ENCODE data around the gene DPH2.
A peak's percentile ranks its signal among the peaks of the same experiment; 100 is the strongest.

DPH2 gene

DNA sequence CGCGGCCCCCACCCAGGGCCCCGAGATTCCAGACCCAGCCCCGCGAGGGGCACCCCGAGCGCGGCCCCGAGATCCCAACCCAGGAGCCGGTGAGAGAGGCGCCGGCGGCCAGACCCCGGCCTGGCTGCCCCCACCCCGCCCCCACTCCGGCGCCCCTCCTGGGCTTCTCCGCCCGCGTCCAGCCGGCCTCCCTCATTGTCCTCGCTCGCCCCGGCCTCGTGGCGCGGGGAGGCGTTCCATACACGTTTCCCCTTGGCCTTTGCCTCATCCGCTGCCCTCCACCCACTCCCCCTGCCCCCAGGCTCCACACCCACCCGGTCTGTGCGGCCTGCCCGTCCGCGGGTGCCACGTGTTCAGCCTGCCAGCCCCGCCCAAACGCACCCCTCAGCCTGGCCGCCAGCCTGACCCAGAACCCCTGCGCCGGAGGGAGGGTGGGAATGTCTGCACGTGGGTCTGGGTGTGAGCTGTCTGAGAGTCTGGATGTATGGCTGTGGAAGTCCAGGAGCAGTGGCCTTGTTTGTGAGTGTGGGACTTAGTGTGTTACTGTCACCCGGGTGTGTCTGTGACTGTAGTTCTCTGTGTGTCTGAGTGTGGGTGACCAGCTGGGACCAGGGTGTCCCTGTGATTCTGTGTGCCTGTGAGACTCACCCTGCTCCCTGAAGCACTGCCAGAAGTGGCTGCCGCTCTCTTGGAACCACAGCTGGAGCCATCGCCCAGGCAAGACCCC lies 9.9 kb downstream of the DPH2 start:
- Histone ChIP-seq H3K9me3 (replicated peaks; ENCODE audit: low read length) (no peaks in the 10 kb centered on the region), H3K4me2 (ENCODE audit: low read length) (peak overlapping the region; percentile 99), H3K27me3 (ENCODE audit: control insufficient read depth, insufficient read depth, low read length) (no peaks in the 10 kb centered on the region), H3K36me3 (ENCODE audit: insufficient read depth, low read length) (peaks cover 41% of the 10 kb centered on the region), H3K4me1 (ENCODE audit: control insufficient read depth, insufficient read depth, low read length) (peaks cover 55% of the 10 kb centered on the region), H3K4me3 (ENCODE audit: low read length) (peak overlapping the region; percentile 89), H3K9ac (ENCODE audit: low read depth, low read length) (peak overlapping the region; percentile 83)

DNA sequence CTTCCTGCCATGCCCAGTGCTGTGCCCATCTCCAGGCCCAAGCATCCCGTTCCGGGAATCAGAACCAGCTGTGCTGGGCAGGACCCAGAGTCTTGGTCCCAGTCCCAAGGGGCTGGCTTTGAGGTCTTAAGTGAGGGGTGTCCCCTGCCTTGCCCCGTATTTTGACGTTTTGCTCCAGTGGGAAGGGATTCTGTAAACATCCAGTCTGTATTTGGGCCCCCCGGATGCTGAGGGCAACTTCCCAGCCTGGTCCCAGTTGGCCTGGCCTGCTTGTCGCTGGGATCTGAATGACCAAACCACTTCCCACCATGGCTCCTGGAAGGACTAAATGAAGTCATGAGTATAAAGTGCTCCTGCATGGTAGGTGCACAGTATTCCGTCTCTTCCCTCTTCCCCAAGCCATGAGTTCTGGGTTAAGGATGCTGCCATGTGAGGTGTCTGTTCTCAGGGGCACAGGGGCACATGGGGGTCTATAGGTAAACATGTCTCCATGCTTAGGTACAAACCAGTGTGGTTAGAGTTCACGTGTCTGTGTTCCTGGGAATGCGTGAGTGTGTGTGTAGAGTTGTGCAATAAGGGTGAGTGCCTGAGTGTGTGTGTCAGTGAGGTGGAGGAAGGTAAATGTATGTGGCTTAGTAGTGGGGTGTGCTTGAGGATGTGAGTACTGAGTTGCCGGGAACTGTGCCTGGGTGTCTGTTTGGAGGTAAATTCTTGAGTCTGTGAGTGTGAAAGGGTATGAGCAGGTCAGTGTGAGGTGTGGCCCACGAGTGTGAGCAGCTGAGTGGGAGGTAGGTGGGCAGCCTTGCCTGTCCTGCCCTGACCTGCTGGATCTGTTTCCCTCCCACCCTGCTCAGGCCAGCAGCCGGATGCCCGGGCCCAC lies 10.7 kb downstream of the DPH2 start:
- Histone ChIP-seq H3K4me3 (ENCODE audit: low read length) (peak overlapping the region; percentile 89), H3K9ac (ENCODE audit: low read depth, low read length) (peak overlapping the region; percentile 83), H3K27me3 (ENCODE audit: control insufficient read depth, insufficient read depth, low read length) (no peaks in the 10 kb centered on the region), H3K4me1 (ENCODE audit: control insufficient read depth, insufficient read depth, low read length) (peaks cover 55% of the 10 kb centered on the region), H3K36me3 (ENCODE audit: insufficient read depth, low read length) (peaks cover 43% of the 10 kb centered on the region), H3K9me3 (replicated peaks; ENCODE audit: low read length) (no peaks in the 10 kb centered on the region), H3K4me2 (ENCODE audit: low read length) (peak overlapping the region; percentile 99)

DNA sequence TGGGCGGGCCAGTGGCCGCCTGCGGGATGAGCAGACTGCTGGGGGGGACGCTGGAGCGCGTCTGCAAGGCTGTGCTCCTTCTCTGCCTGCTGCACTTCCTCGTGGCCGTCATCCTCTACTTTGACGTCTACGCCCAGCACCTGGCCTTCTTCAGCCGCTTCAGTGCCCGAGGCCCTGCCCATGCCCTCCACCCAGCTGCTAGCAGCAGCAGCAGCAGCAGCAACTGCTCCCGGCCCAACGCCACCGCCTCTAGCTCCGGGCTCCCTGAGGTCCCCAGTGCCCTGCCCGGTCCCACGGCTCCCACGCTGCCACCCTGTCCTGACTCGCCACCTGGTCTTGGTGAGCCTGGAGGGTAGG lies 11.3 kb downstream of the DPH2 start:
- Histone ChIP-seq H3K4me2 (ENCODE audit: low read length) (peak overlapping the region; percentile 99), H3K4me1 (ENCODE audit: control insufficient read depth, insufficient read depth, low read length) (peaks cover 50% of the 10 kb centered on the region), H3K27me3 (ENCODE audit: control insufficient read depth, insufficient read depth, low read length) (no peaks in the 10 kb centered on the region), H3K4me3 (ENCODE audit: low read length) (peak overlapping the region; percentile 89), H3K9me3 (replicated peaks; ENCODE audit: low read length) (no peaks in the 10 kb centered on the region), H3K36me3 (ENCODE audit: insufficient read depth, low read length) (peaks cover 49% of the 10 kb centered on the region), H3K9ac (ENCODE audit: low read depth, low read length) (no peak overlapping the region)

DNA sequence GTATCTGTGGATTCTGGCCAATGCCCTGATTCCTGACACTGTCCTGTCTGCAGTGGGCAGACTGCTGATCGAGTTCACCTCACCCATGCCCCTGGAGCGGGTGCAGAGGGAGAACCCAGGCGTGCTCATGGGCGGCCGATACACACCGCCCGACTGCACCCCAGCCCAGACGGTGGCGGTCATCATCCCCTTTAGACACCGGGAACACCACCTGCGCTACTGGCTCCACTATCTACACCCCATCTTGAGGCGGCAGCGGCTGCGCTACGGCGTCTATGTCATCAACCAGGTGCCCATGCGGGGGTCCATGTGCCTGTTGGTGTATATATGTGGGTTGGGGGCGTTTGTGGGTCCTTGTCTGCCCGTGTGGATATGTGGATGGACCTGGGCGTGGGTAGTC lies 11.8 kb downstream of the DPH2 start:
- Histone ChIP-seq H3K4me1 (ENCODE audit: control insufficient read depth, insufficient read depth, low read length) (peaks cover 45% of the 10 kb centered on the region), H3K9me3 (replicated peaks; ENCODE audit: low read length) (no peaks in the 10 kb centered on the region), H3K4me2 (ENCODE audit: low read length) (peak overlapping the region; percentile 99), H3K36me3 (ENCODE audit: insufficient read depth, low read length) (peaks cover 48% of the 10 kb centered on the region), H3K9ac (ENCODE audit: low read depth, low read length) (no peak overlapping the region), H3K4me3 (ENCODE audit: low read length) (no peak overlapping the region), H3K27me3 (ENCODE audit: control insufficient read depth, insufficient read depth, low read length) (no peaks in the 10 kb centered on the region)

DNA sequence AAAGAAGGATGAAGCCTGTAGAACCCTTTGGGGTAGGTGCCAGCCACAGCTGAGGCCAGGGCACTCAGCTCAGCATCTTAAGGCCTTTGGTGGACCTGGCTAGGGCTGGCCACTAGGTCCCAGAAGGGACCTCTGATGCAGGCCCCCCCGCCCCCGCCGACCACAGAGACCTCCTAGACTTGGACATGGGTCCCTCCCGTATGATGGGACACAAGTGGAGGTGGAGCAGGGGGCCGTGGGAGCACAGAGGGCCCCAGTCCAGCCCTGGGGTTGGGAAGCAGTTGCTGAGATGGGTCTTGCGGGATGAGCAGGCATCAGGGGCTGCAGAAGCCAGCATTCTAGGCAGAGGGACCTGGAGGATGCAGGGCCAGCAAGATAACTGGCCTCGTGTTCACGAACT lies 12.4 kb downstream of the DPH2 start:
- H3K9me3 ChIP-seq (replicated peaks; ENCODE audit: low read length) = no peaks in the 10 kb centered on the region
- no peak overlapping the region for H3K9ac ChIP-seq (ENCODE audit: low read depth, low read length)
- peaks cover 40% of the 10 kb centered on the region for H3K4me1 ChIP-seq (ENCODE audit: control insufficient read depth, insufficient read depth, low read length)
- no peak overlapping the region for H3K4me2 ChIP-seq (ENCODE audit: low read length)
- H3K36me3 ChIP-seq (ENCODE audit: insufficient read depth, low read length) = peaks cover 43% of the 10 kb centered on the region
- no peak overlapping the region for H3K4me3 ChIP-seq (ENCODE audit: low read length)
- H3K27me3 ChIP-seq (ENCODE audit: control insufficient read depth, insufficient read depth, low read length) = no peaks in the 10 kb centered on the region

DNA sequence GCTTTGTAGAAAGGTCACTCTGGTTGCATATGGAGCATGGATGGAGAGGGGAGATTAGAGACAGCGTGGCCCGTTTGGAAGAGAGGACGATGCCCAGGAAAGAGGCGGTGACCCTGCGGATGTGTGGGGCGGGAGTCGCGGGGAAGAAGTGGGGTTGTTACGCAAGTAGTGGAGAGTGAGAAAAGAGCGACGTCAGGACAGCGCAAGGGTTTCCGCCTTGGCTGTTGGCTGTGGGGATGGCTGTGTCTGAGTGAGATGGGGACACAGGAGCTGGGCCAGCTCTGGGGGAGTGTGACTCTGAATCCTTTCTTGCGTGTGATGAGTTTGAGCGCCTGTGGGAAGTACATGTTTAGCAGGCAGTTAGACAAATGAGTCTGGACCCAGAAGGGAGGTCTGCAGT lies 13.0 kb downstream of the DPH2 start:
- Histone ChIP-seq H3K4me2 (ENCODE audit: low read length) (peak overlapping the region; percentile 34), H3K36me3 (ENCODE audit: insufficient read depth, low read length) (peaks cover 37% of the 10 kb centered on the region), H3K27me3 (ENCODE audit: control insufficient read depth, insufficient read depth, low read length) (no peaks in the 10 kb centered on the region), H3K4me3 (ENCODE audit: low read length) (no peak overlapping the region), H3K9ac (ENCODE audit: low read depth, low read length) (no peak overlapping the region), H3K9me3 (replicated peaks; ENCODE audit: low read length) (no peaks in the 10 kb centered on the region), H3K4me1 (ENCODE audit: control insufficient read depth, insufficient read depth, low read length) (peaks cover 35% of the 10 kb centered on the region)

DNA sequence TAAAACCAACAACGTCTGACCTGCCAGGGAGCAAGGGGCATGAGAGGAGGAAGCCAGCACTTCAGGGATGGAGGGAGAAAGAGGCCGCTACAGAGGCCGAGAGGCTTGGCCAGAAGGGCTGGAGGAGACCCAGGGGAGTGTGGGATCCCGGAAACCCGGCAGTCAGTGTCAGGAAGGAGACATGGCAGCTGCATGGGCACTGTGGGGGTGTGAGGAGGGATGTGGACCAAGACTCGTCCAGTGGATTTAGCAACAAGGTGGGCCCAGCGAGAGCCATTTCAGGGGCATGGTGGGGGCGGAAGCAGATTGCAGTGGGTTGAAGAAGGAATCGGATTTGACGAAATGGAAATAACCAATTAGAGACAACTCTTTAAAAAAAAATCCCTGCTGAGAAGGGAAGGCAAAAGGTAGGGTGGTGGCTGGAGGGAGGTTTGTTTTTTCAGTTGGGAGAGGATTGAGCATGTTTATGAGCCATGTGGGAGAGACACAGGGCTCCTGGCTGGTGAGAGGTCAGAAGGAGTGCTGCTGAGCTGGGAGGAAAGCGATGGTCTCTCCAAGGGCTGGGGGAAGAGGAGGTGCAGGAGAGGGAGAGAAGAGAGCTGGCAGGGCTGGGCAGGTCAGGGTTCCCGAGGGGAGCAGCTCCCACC lies 13.6 kb downstream of the DPH2 start:
- Histone ChIP-seq H3K36me3 (ENCODE audit: insufficient read depth, low read length) (peaks cover 32% of the 10 kb centered on the region), H3K4me1 (ENCODE audit: control insufficient read depth, insufficient read depth, low read length) (peaks cover 33% of the 10 kb centered on the region), H3K4me3 (ENCODE audit: low read length) (no peak overlapping the region), H3K9me3 (replicated peaks; ENCODE audit: low read length) (no peaks in the 10 kb centered on the region), H3K4me2 (ENCODE audit: low read length) (peak overlapping the region; percentile 34), H3K27me3 (ENCODE audit: control insufficient read depth, insufficient read depth, low read length) (no peaks in the 10 kb centered on the region), H3K9ac (ENCODE audit: low read depth, low read length) (no peak overlapping the region)

DNA sequence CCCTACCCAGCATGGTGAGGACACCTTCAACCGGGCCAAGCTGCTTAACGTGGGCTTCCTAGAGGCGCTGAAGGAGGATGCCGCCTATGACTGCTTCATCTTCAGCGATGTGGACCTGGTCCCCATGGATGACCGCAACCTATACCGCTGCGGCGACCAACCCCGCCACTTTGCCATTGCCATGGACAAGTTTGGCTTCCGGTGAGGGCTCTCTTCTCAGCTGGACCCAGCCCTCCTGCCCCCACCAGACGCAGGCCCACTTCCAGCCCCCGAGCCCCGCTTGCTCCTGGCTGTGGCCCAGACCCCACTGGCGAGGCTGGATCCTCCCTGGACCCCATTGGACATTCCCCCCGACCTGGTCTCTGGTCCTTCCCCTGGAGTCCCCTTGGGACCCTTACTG lies 15.0 kb downstream of the DPH2 start:
- peaks cover 28% of the 10 kb centered on the region for H3K4me1 ChIP-seq (ENCODE audit: control insufficient read depth, insufficient read depth, low read length)
- no peak overlapping the region for H3K4me2 ChIP-seq (ENCODE audit: low read length)
- H3K4me3 ChIP-seq (ENCODE audit: low read length) = no peak overlapping the region
- H3K9me3 ChIP-seq (replicated peaks; ENCODE audit: low read length) = no peaks in the 10 kb centered on the region
- no peak overlapping the region for H3K9ac ChIP-seq (ENCODE audit: low read depth, low read length)
- H3K36me3 ChIP-seq (ENCODE audit: insufficient read depth, low read length) = peaks cover 32% of the 10 kb centered on the region
- H3K27me3 ChIP-seq (ENCODE audit: control insufficient read depth, insufficient read depth, low read length) = no peaks in the 10 kb centered on the region

DNA sequence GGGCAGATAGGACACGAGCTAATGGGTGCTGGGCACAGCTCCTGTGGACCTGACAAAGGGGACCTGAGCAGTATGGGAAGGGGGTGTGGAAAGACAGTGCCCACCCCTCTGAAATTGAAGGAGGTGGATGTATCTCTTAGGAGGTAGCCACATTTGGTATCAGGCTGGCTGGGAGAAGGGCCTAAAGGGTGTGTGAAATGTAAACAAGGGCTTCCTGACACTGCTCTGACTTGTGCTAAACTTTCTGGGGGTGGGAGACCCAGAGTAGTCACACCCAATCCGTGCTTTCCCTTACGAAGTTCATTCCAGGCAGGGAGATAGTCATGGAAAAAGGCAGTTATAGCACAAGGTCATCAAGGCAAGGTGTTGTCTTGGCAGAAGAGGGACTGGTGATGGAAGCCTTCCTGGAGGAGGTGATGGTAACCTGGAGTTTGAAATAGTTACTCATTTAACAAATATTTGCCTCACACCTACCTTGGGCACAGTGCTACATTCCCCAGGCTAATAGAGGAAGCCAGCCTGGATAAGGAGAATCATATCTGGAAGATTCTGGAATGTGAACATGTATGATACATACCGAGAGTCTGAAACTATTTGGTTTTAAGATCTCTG lies 16.3 kb downstream of the DPH2 start:
- no peak overlapping the region for H3K4me3 ChIP-seq (ENCODE audit: low read length)
- no peak overlapping the region for H3K4me2 ChIP-seq (ENCODE audit: low read length)
- H3K36me3 ChIP-seq (ENCODE audit: insufficient read depth, low read length) = peaks cover 31% of the 10 kb centered on the region
- H3K27me3 ChIP-seq (ENCODE audit: control insufficient read depth, insufficient read depth, low read length) = no peaks in the 10 kb centered on the region
- H3K9me3 ChIP-seq (replicated peaks; ENCODE audit: low read length) = no peaks in the 10 kb centered on the region
- no peak overlapping the region for H3K9ac ChIP-seq (ENCODE audit: low read depth, low read length)
- H3K4me1 ChIP-seq (ENCODE audit: control insufficient read depth, insufficient read depth, low read length) = peaks cover 22% of the 10 kb centered on the region

DNA sequence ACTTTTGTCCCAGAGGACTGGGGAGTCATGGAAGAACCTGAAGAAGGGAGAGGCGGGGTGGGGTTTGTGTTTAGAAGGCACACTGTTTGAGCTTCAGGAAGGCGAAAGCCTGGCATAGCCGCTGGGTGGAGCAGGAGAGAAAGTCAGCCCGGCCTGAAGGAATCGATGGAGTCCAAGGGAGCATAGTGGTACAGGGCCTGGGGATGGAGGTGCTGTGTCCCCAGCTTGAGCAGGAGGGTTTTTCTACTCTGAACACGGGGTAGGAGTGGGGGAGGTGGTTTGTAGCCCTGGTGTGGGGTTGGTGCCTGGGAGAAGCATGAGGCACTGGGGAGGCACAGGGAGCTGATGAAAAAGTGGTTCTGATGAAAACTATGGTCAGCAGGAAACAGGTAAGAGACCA lies 16.9 kb downstream of the DPH2 start:
- H3K9ac ChIP-seq (ENCODE audit: low read depth, low read length) = no peak overlapping the region
- H3K4me3 ChIP-seq (ENCODE audit: low read length) = no peak overlapping the region
- no peak overlapping the region for H3K4me2 ChIP-seq (ENCODE audit: low read length)
- no peaks in the 10 kb centered on the region for H3K27me3 ChIP-seq (ENCODE audit: control insufficient read depth, insufficient read depth, low read length)
- H3K4me1 ChIP-seq (ENCODE audit: control insufficient read depth, insufficient read depth, low read length) = peaks cover 21% of the 10 kb centered on the region
- peaks cover 27% of the 10 kb centered on the region for H3K36me3 ChIP-seq (ENCODE audit: insufficient read depth, low read length)
- H3K9me3 ChIP-seq (replicated peaks; ENCODE audit: low read length) = no peaks in the 10 kb centered on the region

DNA sequence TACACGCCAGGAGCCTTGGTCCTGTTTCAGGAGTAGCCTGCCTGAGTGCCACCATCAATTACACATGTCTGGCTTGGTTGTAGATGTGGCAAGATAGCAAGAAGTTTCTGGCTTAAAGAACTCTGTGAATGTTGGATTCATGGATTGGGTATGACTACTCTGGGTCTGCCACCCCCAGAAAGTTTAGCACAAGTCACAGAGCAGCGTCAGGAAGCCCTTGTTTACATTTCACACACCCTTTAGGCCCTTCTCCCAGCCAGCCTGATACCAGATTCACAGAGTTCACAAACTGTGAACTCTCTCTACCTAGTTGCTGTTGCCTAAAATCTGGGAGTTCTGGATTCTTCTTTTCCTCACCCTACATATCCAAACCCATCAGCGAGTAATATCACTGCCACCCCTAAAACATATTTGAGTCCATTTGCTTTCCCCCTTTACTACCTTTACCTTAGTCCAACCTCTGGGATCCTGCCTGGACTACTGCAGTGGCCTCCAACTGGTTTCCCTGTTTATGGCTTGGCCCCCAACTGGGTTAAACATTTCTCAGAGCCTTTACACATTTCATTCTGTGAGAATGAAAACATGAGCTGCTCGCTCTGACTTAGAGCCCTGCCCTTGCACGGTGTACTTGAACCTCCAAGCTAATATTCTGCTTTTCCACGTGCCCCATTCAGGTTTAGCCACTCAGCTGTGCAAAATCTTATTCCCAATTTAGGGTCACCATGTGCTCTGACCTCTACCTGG lies 17.5 kb downstream of the DPH2 start:
- Histone ChIP-seq H3K36me3 (ENCODE audit: insufficient read depth, low read length) (peaks cover 26% of the 10 kb centered on the region), H3K4me3 (ENCODE audit: low read length) (no peak overlapping the region), H3K4me1 (ENCODE audit: control insufficient read depth, insufficient read depth, low read length) (peaks cover 24% of the 10 kb centered on the region), H3K9me3 (replicated peaks; ENCODE audit: low read length) (no peaks in the 10 kb centered on the region), H3K9ac (ENCODE audit: low read depth, low read length) (no peak overlapping the region), H3K27me3 (ENCODE audit: control insufficient read depth, insufficient read depth, low read length) (no peaks in the 10 kb centered on the region), H3K4me2 (ENCODE audit: low read length) (no peak overlapping the region)

Measured in skeletal muscle satellite cell (primary cell).